ENCODE results near the gene CORO6. TPM values are rescaled to one million over a fixed set of nuclear protein-coding genes. Genes with fewer than 3 reads are reported as not detected.

CORO6 gene
- total and polyA plus RNA-seq, 2 donors (not counting 1 experiment from before 2014, with no cell fraction given): 1.4 to 4.0 TPM

DNA sequence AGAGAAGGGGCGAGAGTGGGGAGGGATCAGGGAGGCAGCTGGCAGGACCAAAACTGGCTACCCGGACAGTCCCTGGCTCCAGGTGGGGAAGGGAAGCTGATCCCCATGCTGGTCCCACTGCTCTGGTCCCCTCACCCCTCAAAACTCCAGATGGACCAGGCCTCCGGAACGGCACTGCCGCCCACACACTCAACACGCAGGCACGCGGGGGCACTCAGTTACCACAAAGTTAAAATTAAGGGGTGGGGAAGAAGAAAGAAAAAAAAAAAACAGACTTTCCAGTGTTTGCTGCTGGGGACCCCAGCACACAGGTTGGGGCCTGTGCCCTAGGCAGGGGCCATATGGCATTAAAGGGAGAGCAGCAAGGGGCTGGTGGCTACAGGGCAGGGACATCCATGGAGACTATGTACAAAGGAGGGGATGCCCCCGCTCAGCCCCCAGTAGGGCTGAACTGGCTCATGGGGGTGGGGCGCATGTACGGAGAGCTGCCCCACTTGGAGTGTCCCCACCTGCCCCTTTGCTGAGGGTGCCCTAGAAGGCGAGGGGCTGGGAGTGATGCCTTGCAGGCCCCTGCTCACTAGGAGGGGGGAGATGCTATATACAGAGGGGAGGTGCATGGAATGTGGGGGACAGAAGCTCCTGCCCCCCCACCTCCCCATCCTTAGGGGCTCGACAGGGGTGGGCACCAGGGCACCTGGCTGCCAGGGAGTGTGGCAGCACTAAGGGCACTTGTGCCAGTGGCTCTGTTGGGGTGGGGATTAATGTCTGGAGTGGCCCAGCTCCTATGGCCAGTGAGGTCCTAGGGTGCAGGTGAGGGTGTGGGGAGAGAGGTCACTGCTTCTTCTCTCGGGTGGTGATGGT lies 48.6 kb downstream of the CORO6 start:
- Histone ChIP-seq H3K4me3 (ENCODE audit: control extremely low read depth in 1 of 5, extremely low read depth in 1 of 5, insufficient read depth in 1 of 5, low read depth in 2 of 5, low read length in 4 of 5) (no peak overlapping the region), H3K36me3 (replicated peaks in 1 of 2; ENCODE audit: control extremely low read depth in 1 of 2, control insufficient read depth in 1 of 2, extremely low read depth in 1 of 2, insufficient read depth in 2 of 2, low read length in 1 of 2) (peaks cover 0 to 51% of the 10 kb centered on the region in 2 experiments), H2AFZ (ENCODE audit: insufficient read depth, low read depth, low read length, poor library complexity, severe bottlenecking) (no peak overlapping the region), H3K4me2 (replicated peaks; ENCODE audit: low read depth, low read length, poor library complexity, severe bottlenecking) (peak overlapping the region; percentile 37), H3K27ac (ENCODE audit: low read length in 2 of 2) (no peak overlapping the region), H3K79me2 (ENCODE audit: control insufficient read depth, insufficient read depth, low read length) (peaks cover 13% of the 10 kb centered on the region), H3K27me3 (replicated peaks in 1 of 4; ENCODE audit: control extremely low read depth in 1 of 4, control insufficient read depth in 3 of 4, insufficient read depth in 4 of 4, low read length in 3 of 4) (no peaks in the 10 kb centered on the region), H3K9me3 (ENCODE audit: control extremely low read depth in 1 of 3, control insufficient read depth in 2 of 3, insufficient read depth in 1 of 3, low read length in 2 of 3) (no peaks in the 10 kb centered on the region), H3K9ac (ENCODE audit: low read length) (no peak overlapping the region), H3K4me1 (ENCODE audit: control insufficient read depth in 2 of 2, insufficient read depth in 2 of 2, low read length in 2 of 2) (peaks cover 12 to 24% of the 10 kb centered on the region in 2 donors), H4K20me1 (ENCODE audit: control insufficient read depth, insufficient read depth, low read length, poor library complexity, severe bottlenecking) (peaks cover 37% of the 10 kb centered on the region)
- no peak for DNase-seq
- Mint-ChIP-seq H3K4me1 (peaks cover 23% of the 10 kb centered on the region), H3K27me3 (no peaks in the 10 kb centered on the region), H3K27ac (peak overlapping the region; percentile 32), H3K4me3 (no peak overlapping the region), H3K9me3 (ENCODE audit: insufficient read depth) (no peaks in the 10 kb centered on the region)
- CTCF ChIA-PET: interaction anchor here (0.6 to 24.3 kb wide), 15 partner anchors 11 to 236 kb away, joined by 3 to 336 read pairs (median 7); partner anchors contain the start of gene ANKRD13B
- WGBS (ENCODE audit: insufficient coverage): 98% methylated on average over 6 of the region's 14 CpGs
- TF ChIP-seq EZH2 (IDR thresholded peaks at IDR 0.05; ENCODE audit: borderline replicate concordance, insufficient read depth, low read depth, low read length, poor library complexity, severe bottlenecking): no peak
- TF ChIP-seq, protein P1, sequence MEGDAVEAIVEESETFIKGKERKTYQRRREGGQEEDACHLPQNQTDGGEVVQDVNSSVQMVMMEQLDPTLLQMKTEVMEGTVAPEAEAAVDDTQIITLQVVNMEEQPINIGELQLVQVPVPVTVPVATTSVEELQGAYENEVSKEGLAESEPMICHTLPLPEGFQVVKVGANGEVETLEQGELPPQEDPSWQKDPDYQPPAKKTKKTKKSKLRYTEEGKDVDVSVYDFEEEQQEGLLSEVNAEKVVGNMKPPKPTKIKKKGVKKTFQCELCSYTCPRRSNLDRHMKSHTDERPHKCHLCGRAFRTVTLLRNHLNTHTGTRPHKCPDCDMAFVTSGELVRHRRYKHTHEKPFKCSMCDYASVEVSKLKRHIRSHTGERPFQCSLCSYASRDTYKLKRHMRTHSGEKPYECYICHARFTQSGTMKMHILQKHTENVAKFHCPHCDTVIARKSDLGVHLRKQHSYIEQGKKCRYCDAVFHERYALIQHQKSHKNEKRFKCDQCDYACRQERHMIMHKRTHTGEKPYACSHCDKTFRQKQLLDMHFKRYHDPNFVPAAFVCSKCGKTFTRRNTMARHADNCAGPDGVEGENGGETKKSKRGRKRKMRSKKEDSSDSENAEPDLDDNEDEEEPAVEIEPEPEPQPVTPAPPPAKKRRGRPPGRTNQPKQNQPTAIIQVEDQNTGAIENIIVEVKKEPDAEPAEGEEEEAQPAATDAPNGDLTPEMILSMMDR (IDR thresholded peaks at IDR 0.05): no peak
- POLR2A ChIA-PET: interaction anchor here (0.7 to 1.0 kb wide), 2 partner anchors 43 to 305 kb away, joined by 4 to 6 read pairs; no protein-coding TSS in a partner anchor
- no peak for ATAC-seq (ENCODE audit: low read depth)
- intact Hi-C loops (cut with micrococcal nuclease): loop anchor here (1.0 kb wide), 1 partner anchor 204 kb away; no protein-coding TSS in a partner anchor

DNA sequence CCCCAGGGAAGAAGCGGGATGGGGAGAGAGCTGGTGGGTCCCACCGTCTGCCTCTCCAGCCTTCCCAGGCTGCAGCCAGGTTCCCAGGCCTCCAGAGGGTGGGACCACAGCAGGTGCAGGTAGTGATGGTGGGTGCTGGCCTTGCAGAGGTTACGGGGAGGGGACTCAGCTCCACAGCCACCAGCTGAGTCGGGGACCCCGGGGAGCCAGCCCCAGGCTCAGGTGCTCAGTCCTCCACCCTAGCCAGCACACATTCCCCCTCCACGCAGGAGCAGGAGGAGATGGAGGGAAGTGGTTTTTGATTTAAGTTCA lies 49.2 kb downstream of the CORO6 start:
- Histone ChIP-seq H3K9me3 (ENCODE audit: control extremely low read depth in 1 of 3, control insufficient read depth in 2 of 3, insufficient read depth in 1 of 3, low read length in 2 of 3) (no peaks in the 10 kb centered on the region), H3K27me3 (replicated peaks in 1 of 4; ENCODE audit: control extremely low read depth in 1 of 4, control insufficient read depth in 3 of 4, insufficient read depth in 4 of 4, low read length in 3 of 4) (no peaks in the 10 kb centered on the region), H3K9ac (ENCODE audit: low read length) (no peak overlapping the region), H3K4me2 (replicated peaks; ENCODE audit: low read depth, low read length, poor library complexity, severe bottlenecking) (no peak overlapping the region), H3K79me2 (ENCODE audit: control insufficient read depth, insufficient read depth, low read length) (peaks cover 10% of the 10 kb centered on the region), H3K4me3 (ENCODE audit: control extremely low read depth in 1 of 5, extremely low read depth in 1 of 5, insufficient read depth in 1 of 5, low read depth in 2 of 5, low read length in 4 of 5) (no peak overlapping the region), H2AFZ (ENCODE audit: insufficient read depth, low read depth, low read length, poor library complexity, severe bottlenecking) (no peak overlapping the region), H3K4me1 (ENCODE audit: control insufficient read depth in 2 of 2, insufficient read depth in 2 of 2, low read length in 2 of 2) (peaks cover 15 to 28% of the 10 kb centered on the region in 2 donors), H3K27ac (ENCODE audit: low read length in 2 of 2) (no peak overlapping the region), H3K36me3 (replicated peaks in 1 of 2; ENCODE audit: control extremely low read depth in 1 of 2, control insufficient read depth in 1 of 2, extremely low read depth in 1 of 2, insufficient read depth in 2 of 2, low read length in 1 of 2) (peaks cover 0 to 48% of the 10 kb centered on the region in 2 experiments), H4K20me1 (ENCODE audit: control insufficient read depth, insufficient read depth, low read length, poor library complexity, severe bottlenecking) (peaks cover 37% of the 10 kb centered on the region)
- H3K27ac Mint-ChIP-seq: no peak overlapping the region
- CTCF ChIA-PET: interaction anchor here (1.0 to 24.3 kb wide), 15 partner anchors 11 to 531 kb away, joined by 3 to 336 read pairs (median 5); partner anchors contain the start of gene ANKRD13B
- no peaks in the 10 kb centered on the region for H3K27me3 Mint-ChIP-seq
- peaks cover 26% of the 10 kb centered on the region for H3K4me1 Mint-ChIP-seq
- TF ChIP-seq EZH2 (IDR thresholded peaks at IDR 0.05; ENCODE audit: borderline replicate concordance, insufficient read depth, low read depth, low read length, poor library complexity, severe bottlenecking): no peak
- POLR2A ChIA-PET: interaction anchor here (0.7 to 1.0 kb wide), 2 partner anchors 44 to 305 kb away, joined by 4 to 6 read pairs; no protein-coding TSS in a partner anchor
- H3K9me3 Mint-ChIP-seq (ENCODE audit: insufficient read depth): no peaks in the 10 kb centered on the region
- DNase-seq: no peak
- no peak overlapping the region for H3K4me3 Mint-ChIP-seq
- 83% methylated on average over 1 of the region's 6 CpGs for WGBS (ENCODE audit: insufficient coverage)
- no peak for ATAC-seq (ENCODE audit: low read depth)
- intact Hi-C loops (cut with micrococcal nuclease): loop anchor here (1.0 kb wide), 1 partner anchor 203 kb away; no protein-coding TSS in a partner anchor
